ENCODE data around the gene SORCS3. TPM values are rescaled to one million over a fixed set of nuclear protein-coding genes. Genes with fewer than 3 reads are reported as not detected.

The SORCS3 gene
- total and polyA plus RNA-seq, 9 of the 15 experiments (the other 6 are each of a cell fraction or from before 2014, with no cell fraction given) = not detected

- Histone ChIP-seq H3K4me1 (replicated peaks in 1 of 2; ENCODE audit: control insufficient read depth in 2 of 2, insufficient read depth in 2 of 2, low read length in 2 of 2) (no peaks in the 10 kb centered on the region), H3K9me3 (replicated peaks; ENCODE audit: control insufficient read depth, insufficient read depth, low read depth, low read length) (no peaks in the 10 kb centered on the region), H3K9me1 (ENCODE audit: control insufficient read depth, insufficient read depth, low read length) (no peaks in the 10 kb centered on the region), H3K27me3 (ENCODE audit: control insufficient read depth in 2 of 2, insufficient read depth in 2 of 2, low read length in 2 of 2) (no peaks in the 10 kb centered on the region), H3K27ac (ENCODE audit: extremely low read depth, low read depth, low read length) (no peak overlapping the region), H4K20me1 (replicated peaks; ENCODE audit: control insufficient read depth, insufficient read depth, low read length) (no peaks in the 10 kb centered on the region), H3K79me2 (ENCODE audit: control insufficient read depth, insufficient read depth, low read length) (no peaks in the 10 kb centered on the region), H3K4me3 (no peak overlapping the region), H2AFZ (ENCODE audit: low read depth, low read length) (no peak overlapping the region), H3K9ac (ENCODE audit: insufficient read depth in 1 of 2, low read depth in 2 of 2, low read length in 2 of 2) (no peak overlapping the region), H3K36me3 (ENCODE audit: control insufficient read depth, insufficient read depth, low read length) (no peaks in the 10 kb centered on the region), H3K4me2 (ENCODE audit: insufficient read depth, low read length) (no peak overlapping the region)
- BruUV-seq (replicated peaks) = no TSS peak
- FAIRE-seq (no peak), DNase-seq (ENCODE audit: extremely low read depth in 1 of 4, low spot score in 3 of 4) (no peak), ATAC-seq (no peak)
- in situ Hi-C loops (cut with MboI) = no loop called here
- WGBS (ENCODE audit: insufficient coverage, low coverage, missing lambda C conversion rate) = 6% methylated on average over 5 of the region's 5 CpGs
- ChIA-PET CTCF (ENCODE audit: low intra/inter-chr PET ratio) (no interaction called here), POLR2A (no interaction called here)
- intact Hi-C loops (cut with micrococcal nuclease) = no loop called here
- no peak for TF ChIP-seq ZEB2 (IDR thresholded peaks at IDR 0.05)
- no peak for TF ChIP-seq ZMIZ1 (IDR thresholded peaks at IDR 0.05; ENCODE audit: low read depth in 2 of 2, low read length in 2 of 2)
- TF ChIP-seq, protein P1, sequence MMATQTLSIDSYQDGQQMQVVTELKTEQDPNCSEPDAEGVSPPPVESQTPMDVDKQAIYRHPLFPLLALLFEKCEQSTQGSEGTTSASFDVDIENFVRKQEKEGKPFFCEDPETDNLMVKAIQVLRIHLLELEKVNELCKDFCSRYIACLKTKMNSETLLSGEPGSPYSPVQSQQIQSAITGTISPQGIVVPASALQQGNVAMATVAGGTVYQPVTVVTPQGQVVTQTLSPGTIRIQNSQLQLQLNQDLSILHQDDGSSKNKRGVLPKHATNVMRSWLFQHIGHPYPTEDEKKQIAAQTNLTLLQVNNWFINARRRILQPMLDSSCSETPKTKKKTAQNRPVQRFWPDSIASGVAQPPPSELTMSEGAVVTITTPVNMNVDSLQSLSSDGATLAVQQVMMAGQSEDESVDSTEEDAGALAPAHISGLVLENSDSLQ (IDR thresholded peaks at IDR 0.05) = no peak
- no peak for TF ChIP-seq IRF9 (tag; IDR thresholded peaks at IDR 0.05)
- no peak for TF ChIP-seq ETV6 (IDR thresholded peaks at IDR 0.05; ENCODE audit: borderline replicate concordance in 1 of 2, low read depth in 2 of 2, low read length in 1 of 2)
- no peak for TF ChIP-seq ETV6 (CRISPR knock-in tag; IDR thresholded peaks at IDR 0.05; ENCODE audit: borderline replicate concordance)
- TF ChIP-seq TARDBP (IDR thresholded peaks at IDR 0.05) = no peak
- no peak for TF ChIP-seq HMBOX1 (IDR thresholded peaks at IDR 0.05)
- TF ChIP-seq BRD4 (IDR thresholded peaks at IDR 0.05) = no peak
- TF ChIP-seq SNRNP70 (optimal IDR thresholded peaks at IDR 0.05; ENCODE audit: low read depth, low read length) = no peak
- TF ChIP-seq ZNF79 (CRISPR knock-in tag; IDR thresholded peaks at IDR 0.05; ENCODE audit: low read depth) = no peak
- TF ChIP-seq MTA3 (IDR thresholded peaks at IDR 0.05; ENCODE audit: borderline replicate concordance) = no peak
- TF ChIP-seq, protein P2, sequence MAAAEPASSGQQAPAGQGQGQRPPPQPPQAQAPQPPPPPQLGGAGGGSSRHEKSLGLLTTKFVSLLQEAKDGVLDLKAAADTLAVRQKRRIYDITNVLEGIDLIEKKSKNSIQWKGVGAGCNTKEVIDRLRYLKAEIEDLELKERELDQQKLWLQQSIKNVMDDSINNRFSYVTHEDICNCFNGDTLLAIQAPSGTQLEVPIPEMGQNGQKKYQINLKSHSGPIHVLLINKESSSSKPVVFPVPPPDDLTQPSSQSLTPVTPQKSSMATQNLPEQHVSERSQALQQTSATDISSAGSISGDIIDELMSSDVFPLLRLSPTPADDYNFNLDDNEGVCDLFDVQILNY (CRISPR knock-in tag; IDR thresholded peaks at IDR 0.05) = no peak
- no peak for TF ChIP-seq BCOR (IDR thresholded peaks at IDR 0.05)
- no peak for TF ChIP-seq HMGXB4 (CRISPR knock-in tag; IDR thresholded peaks at IDR 0.05)
Measured at GRCh38 chr10:105071980-105072379, 430.9 kb downstream of the SORCS3 start.

Measured in K562 (cell line).